Lower lobe of right lung (tissue), 2 donors: ENCODE results near the gene NLRP10. TPM values are rescaled to one million over a fixed set of nuclear protein-coding genes. Genes with fewer than 3 reads are reported as not detected.

ENCODE experiments used
- ATAC-seq, 2 donors: fragments of 200-7000 bp; cut with Tn5 transposase; one replicate each; pipeline ENCODE4 v1.9.1; 2020 to 2022; ENCODE audit warnings: mild to moderate bottlenecking in 2 of 2, moderate library complexity in 2 of 2
- DNase-seq: peaks from one replicate; pipeline ENCODE4 v3.0.0-alpha.2; 2020
- H3K27ac ChIP-seq: fragments of 200-600 bp; one replicate; pipeline ENCODE4 v1.8.0; 2022
- H3K27me3 ChIP-seq: fragments of 200-600 bp; one replicate; pipeline ENCODE4 v1.8.0; 2022; ENCODE audit warnings: low read depth
- H3K36me3 ChIP-seq: fragments of 200-600 bp; one replicate; pipeline ENCODE4 v1.8.0; 2022; ENCODE audit warnings: mild to moderate bottlenecking
- H3K4me1 ChIP-seq: fragments of 200-600 bp; one replicate; pipeline ENCODE4 v1.8.0; 2022
- H3K4me3 ChIP-seq: fragments of 200-600 bp; one replicate; pipeline ENCODE4 v1.8.0; 2022; ENCODE audit warnings: mild to moderate bottlenecking
- H3K9me3 ChIP-seq: fragments of 200-600 bp; one replicate; pipeline ENCODE4 v1.8.0; 2022
- CTCF ChIP-seq: fragments of 200-600 bp; IDR thresholded peaks from one replicate; pipeline ENCODE4 v1.8.0; 2022; ENCODE audit warnings: antibody characterized with exemption, mild to moderate bottlenecking
- intact Hi-C: fragments of 100-400 bp; cut with DNase I; formaldehyde crosslinking; loops from one replicate; pipeline ENCODE4 v1.11.0; 2022
- total RNA-seq: library from RNA; stranded (reverse); fragmentation: NEBNext Ultra II Directional; extraction: Animal tissue kit (Norgen Biotek cat#: 25700); gene quantifications from one replicate; pipeline ENCODE4 v1.2.1, GENCODE V29; 2021
- donor health status: DM: no; HTN: yes; CAD: no; lungs with severe emphysema.

NLRP10 gene
- total RNA-seq, 1 donor from 2014 or later: not detected

- intact Hi-C loops: no loop called here
- no peaks in the 10 kb centered on the region for H3K4me1 ChIP-seq
- H3K36me3 ChIP-seq: no peaks in the 10 kb centered on the region
- H3K27ac ChIP-seq: no peak within 1 kb of the TSS
- peaks cover 21% of the 10 kb centered on the region for H3K9me3 ChIP-seq
- TF ChIP-seq CTCF: no peak
- ATAC-seq: no peak
- H3K4me3 ChIP-seq: no peak within 1 kb of the TSS
- no peak for DNase-seq
- no peaks in the 10 kb centered on the region for H3K27me3 ChIP-seq
Observed at GRCh38 chr11:7941608-7942007, 23.6 kb downstream of the NLRP10 start, which contains the start of gene OR10A3. TSS of gene OR10A3 (minus strand) at chr11:7941708. CDS start at chr11:7939520, 2,188 bp downstream.

- DNase-seq (no peak), ATAC-seq (no peak)
- no peaks in the 10 kb centered on the region for H3K27me3 ChIP-seq
- H3K36me3 ChIP-seq: no peaks in the 10 kb centered on the region
- no peak overlapping the region for H3K27ac ChIP-seq
- H3K9me3 ChIP-seq: peaks cover 21% of the 10 kb centered on the region
- intact Hi-C loops: no loop called here
- no peaks in the 10 kb centered on the region for H3K4me1 ChIP-seq
- no peak for TF ChIP-seq CTCF
- H3K4me3 ChIP-seq: no peak overlapping the region
Observed at GRCh38 chr11:7941146-7941545, 24.1 kb downstream of the NLRP10 start.

GRCh38 chr11:7936615-7937014, 28.6 kb downstream of the NLRP10 start:
- Histone ChIP-seq H3K4me3 (no peak overlapping the region), H3K36me3 (no peaks in the 10 kb centered on the region), H3K27ac (no peak overlapping the region), H3K27me3 (no peaks in the 10 kb centered on the region), H3K9me3 (no peaks in the 10 kb centered on the region), H3K4me1 (no peaks in the 10 kb centered on the region)
- ATAC-seq (no peak), DNase-seq (no peak)
- intact Hi-C loops: no loop called here
- no peak for TF ChIP-seq CTCF

GRCh38 chr11:7931168-7931567, 34.1 kb downstream of the NLRP10 start, which contains the start of gene OR10A6:
TSS of gene OR10A6 (minus strand) at chr11:7931268. CDS start at chr11:7928662, 2,606 bp downstream.
- no peak for TF ChIP-seq CTCF

GRCh38 chr11:7927635-7928034, 37.6 kb downstream of the NLRP10 start:
- Histone ChIP-seq H3K36me3 (no peaks in the 10 kb centered on the region), H3K27me3 (no peaks in the 10 kb centered on the region), H3K27ac (no peak overlapping the region), H3K4me3 (no peak overlapping the region), H3K4me1 (no peaks in the 10 kb centered on the region), H3K9me3 (no peaks in the 10 kb centered on the region)
- intact Hi-C loops: no loop called here
- DNase-seq (no peak), ATAC-seq (no peak)
- TF ChIP-seq CTCF: no peak

More at GRCh38 chr11:7931168-7931567, 34.1 kb downstream of the NLRP10 start, which contains the start of gene OR10A6:
- Histone ChIP-seq H3K27me3 (no peaks in the 10 kb centered on the region), H3K4me3 (no peak within 1 kb of the TSS), H3K27ac (no peak within 1 kb of the TSS), H3K9me3 (no peaks in the 10 kb centered on the region), H3K36me3 (no peaks in the 10 kb centered on the region), H3K4me1 (no peaks in the 10 kb centered on the region)
- intact Hi-C loops: no loop called here
- ATAC-seq (no peak), DNase-seq (no peak)

- Histone ChIP-seq H3K27me3 (no peaks in the 10 kb centered on the region), H3K27ac (no peak overlapping the region), H3K9me3 (no peaks in the 10 kb centered on the region), H3K4me1 (no peaks in the 10 kb centered on the region), H3K36me3 (no peaks in the 10 kb centered on the region), H3K4me3 (no peak overlapping the region)
- no peak for DNase-seq
- no peak for TF ChIP-seq CTCF
- no peak for ATAC-seq
- intact Hi-C loops: no loop called here
Observed at GRCh38 chr11:7924536-7924935, 40.7 kb downstream of the NLRP10 start.
